Osteoblast (primary cell): Measurements from ENCODE around the gene RBM38. TPM values are rescaled to one million over a fixed set of nuclear protein-coding genes. Genes with fewer than 3 reads are reported as not detected.

Source experiments
- DNase-seq: peaks from one replicate; pipeline ENCODE4 v3.0.0; 2011; ENCODE audit warnings: low spot score, mixed read lengths; ENCODE audit not compliant: insufficient read length; ENCODE audit errors: missing footprints
- H2AFZ ChIP-seq: 2 replicates; pipeline ENCODE4 v1.6.0; 2011; ENCODE audit warnings: mild to moderate bottlenecking, low read length
- H3K27ac ChIP-seq: 2 replicates; pipeline ENCODE4 v1.5.1; 2011; ENCODE audit warnings: mild to moderate bottlenecking, low read depth, low read length, moderate library complexity
- H3K27me3 ChIP-seq: 2 replicates; pipeline ENCODE4 v1.6.0; 2012; ENCODE audit warnings: mild to moderate bottlenecking, control low read depth, inconsistent platforms, low read length, moderate library complexity; ENCODE audit not compliant: insufficient read depth
- H3K36me3 ChIP-seq: 2 replicates; pipeline ENCODE4 v1.5.1; 2011; ENCODE audit warnings: mild to moderate bottlenecking, low read length, control low read depth, moderate library complexity; ENCODE audit not compliant: insufficient read depth
- H3K4me1 ChIP-seq: 2 replicates; pipeline ENCODE4 v1.5.1; 2011; ENCODE audit warnings: mild to moderate bottlenecking, low read length, control low read depth, moderate library complexity; ENCODE audit not compliant: insufficient read depth
- H3K4me2 ChIP-seq: 2 replicates; pipeline ENCODE4 v1.6.0; 2011; ENCODE audit warnings: mild to moderate bottlenecking, low read length; ENCODE audit not compliant: insufficient read depth
- H3K4me3 ChIP-seq: fragments of 200-600 bp; sonication (generic); 3 replicates; pipeline ENCODE4 v1.5.1; 2012; ENCODE audit warnings: mild to moderate bottlenecking, low read length, inconsistent platforms; ENCODE audit not compliant: insufficient read depth
- H3K79me2 ChIP-seq: 2 replicates; pipeline ENCODE4 v1.6.0; 2012; ENCODE audit warnings: mild to moderate bottlenecking, low read length, control low read depth, inconsistent platforms; ENCODE audit not compliant: insufficient read depth
- H3K9me3 ChIP-seq: 2 replicates; pipeline ENCODE4 v1.5.1; 2011; ENCODE audit warnings: low read depth, low read length, control low read depth
- H4K20me1 ChIP-seq: 2 replicates; pipeline ENCODE4 v1.6.0; 2012; ENCODE audit warnings: mild to moderate bottlenecking, low read length, control low read depth; ENCODE audit not compliant: insufficient read depth
- total RNA-seq: library from RNA; depleted of rRNA; stranded (reverse); fragments of >200 nt; gene quantifications from 2 replicates; pipeline ENCODE4 v1.2.3, GENCODE V29; 2012
- TF ChIP-seq, protein P1 (sequence below): IDR thresholded peaks from 2 replicates; pipeline ENCODE4 v1.5.1; 2011; ENCODE audit warnings: mild to moderate bottlenecking, low read depth, low read length, moderate library complexity; ENCODE audit errors: extremely low read depth

The RBM38 gene
- total RNA-seq, 1 donor: 2.9 TPM

DNA sequence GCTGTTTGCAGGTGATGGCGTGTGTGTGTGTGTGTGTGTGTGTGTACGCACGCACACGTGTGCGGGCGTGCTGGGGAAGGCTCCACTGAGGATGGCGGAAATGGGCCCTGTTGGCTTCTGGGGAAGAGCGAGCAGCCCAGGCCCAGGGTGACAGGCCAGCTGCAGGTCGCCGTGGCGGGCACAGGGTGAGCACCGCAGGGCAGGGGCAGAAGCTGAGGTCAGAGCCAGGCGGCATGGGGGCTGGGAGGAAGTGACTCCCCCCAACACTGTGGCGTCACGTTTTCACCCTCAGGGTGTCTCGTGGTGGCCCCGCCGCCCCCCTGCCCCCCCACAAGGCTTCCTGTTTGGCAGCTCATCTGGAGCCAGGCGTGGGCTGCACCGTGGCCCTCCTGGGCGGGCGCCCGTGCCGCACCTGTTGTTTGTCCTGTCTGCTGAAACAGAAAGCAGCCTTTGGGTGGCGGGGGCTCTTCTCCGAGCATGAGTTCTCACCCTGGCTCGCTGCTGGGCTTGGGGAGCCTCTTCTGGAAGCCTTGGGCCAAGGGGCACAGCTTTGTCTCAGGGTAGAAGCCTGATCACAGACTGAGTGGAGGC, 7.1 kb downstream of the RBM38 start:
- DNase-seq: peak; percentile 66

GRCh38 chr20:57398901-57399535, 7.8 kb downstream of the RBM38 start:
- TF ChIP-seq, protein P1, sequence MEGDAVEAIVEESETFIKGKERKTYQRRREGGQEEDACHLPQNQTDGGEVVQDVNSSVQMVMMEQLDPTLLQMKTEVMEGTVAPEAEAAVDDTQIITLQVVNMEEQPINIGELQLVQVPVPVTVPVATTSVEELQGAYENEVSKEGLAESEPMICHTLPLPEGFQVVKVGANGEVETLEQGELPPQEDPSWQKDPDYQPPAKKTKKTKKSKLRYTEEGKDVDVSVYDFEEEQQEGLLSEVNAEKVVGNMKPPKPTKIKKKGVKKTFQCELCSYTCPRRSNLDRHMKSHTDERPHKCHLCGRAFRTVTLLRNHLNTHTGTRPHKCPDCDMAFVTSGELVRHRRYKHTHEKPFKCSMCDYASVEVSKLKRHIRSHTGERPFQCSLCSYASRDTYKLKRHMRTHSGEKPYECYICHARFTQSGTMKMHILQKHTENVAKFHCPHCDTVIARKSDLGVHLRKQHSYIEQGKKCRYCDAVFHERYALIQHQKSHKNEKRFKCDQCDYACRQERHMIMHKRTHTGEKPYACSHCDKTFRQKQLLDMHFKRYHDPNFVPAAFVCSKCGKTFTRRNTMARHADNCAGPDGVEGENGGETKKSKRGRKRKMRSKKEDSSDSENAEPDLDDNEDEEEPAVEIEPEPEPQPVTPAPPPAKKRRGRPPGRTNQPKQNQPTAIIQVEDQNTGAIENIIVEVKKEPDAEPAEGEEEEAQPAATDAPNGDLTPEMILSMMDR: no peak
- DNase-seq: peak; percentile 86
- Histone ChIP-seq H4K20me1 (no peaks in the 10 kb centered on the region), H3K79me2 (no peaks in the 10 kb centered on the region), H3K27me3 (no peaks in the 10 kb centered on the region), H3K4me2 (no peak overlapping the region), H3K4me3 (no peak overlapping the region), H3K36me3 (no peaks in the 10 kb centered on the region), H2AFZ (no peak overlapping the region), H3K4me1 (no peaks in the 10 kb centered on the region), H3K9me3 (no peaks in the 10 kb centered on the region), H3K27ac (no peak overlapping the region)

More for the DNA sequence above, 7.1 kb downstream of the RBM38 start:
- Histone ChIP-seq H3K79me2 (no peaks in the 10 kb centered on the region), H3K27me3 (no peaks in the 10 kb centered on the region), H2AFZ (no peak overlapping the region), H3K9me3 (no peaks in the 10 kb centered on the region), H3K4me1 (no peaks in the 10 kb centered on the region), H3K4me2 (no peak overlapping the region), H3K36me3 (no peaks in the 10 kb centered on the region), H3K4me3 (no peak overlapping the region), H3K27ac (no peak overlapping the region), H4K20me1 (no peaks in the 10 kb centered on the region)
- TF ChIP-seq, protein P1: no peak

DNA sequence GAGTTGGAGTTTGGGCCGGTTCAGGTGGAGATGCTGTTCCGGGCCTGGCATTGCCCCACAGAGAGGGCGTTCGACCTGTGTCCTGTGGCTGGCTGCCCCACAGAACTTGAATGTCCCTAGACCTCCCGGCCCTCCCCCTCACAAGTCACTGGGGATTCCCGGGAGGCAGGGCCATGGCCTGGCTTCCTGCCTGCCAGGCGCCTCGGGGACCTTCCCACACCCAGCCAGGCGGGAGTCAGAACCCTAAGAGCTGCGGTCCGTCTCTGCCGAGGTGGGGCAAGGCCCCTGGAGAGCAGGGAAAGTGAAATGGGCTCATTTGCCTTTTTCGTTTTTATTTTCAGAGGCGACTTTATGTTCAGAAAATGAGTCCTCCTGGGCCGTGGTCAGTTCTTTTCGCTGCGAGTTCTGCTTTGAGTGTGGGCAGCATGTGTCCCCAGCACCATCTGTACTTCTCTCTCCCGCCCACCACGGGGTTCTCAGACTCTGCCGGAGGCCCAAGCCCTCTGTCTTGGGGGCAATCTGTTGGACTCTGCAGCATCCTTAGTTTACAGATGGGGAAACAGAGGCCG, 8.5 kb downstream of the RBM38 start:
- Histone ChIP-seq H3K27ac (no peak overlapping the region), H3K4me2 (no peak overlapping the region), H3K9me3 (no peaks in the 10 kb centered on the region), H3K79me2 (no peaks in the 10 kb centered on the region), H2AFZ (peak overlapping the region; percentile 22), H3K36me3 (no peaks in the 10 kb centered on the region), H3K27me3 (no peaks in the 10 kb centered on the region), H3K4me3 (no peak overlapping the region), H4K20me1 (no peaks in the 10 kb centered on the region), H3K4me1 (no peaks in the 10 kb centered on the region)
- peak; percentile 93 for DNase-seq
- TF ChIP-seq, protein P1: no peak

DNA sequence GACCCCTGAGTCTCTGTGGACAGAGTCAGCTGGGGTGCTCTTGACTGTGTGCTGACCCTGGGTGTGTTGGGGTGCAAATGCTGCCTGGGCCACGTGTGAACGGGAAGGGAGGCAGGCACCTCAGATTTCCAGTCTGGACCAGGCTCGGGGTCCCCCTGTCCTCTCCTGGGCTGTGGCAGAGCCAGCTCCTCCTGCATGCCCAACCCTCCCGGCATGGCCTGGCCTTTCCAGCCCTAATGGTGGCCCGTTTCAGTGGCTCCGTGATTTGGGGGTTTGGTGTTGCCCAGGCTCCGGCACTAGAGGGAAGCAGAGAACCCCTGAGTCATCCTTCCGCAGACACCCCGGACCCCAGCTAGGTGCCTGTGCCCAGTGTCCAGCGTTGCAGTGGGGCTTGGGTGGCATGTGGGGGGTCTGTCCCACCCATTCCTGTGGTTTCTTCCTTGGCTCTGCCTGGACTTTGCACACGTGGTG, 9.1 kb downstream of the RBM38 start:
- Histone ChIP-seq H3K4me2 (no peak overlapping the region), H3K79me2 (no peaks in the 10 kb centered on the region), H3K27ac (no peak overlapping the region), H3K36me3 (no peaks in the 10 kb centered on the region), H4K20me1 (no peaks in the 10 kb centered on the region), H3K27me3 (no peaks in the 10 kb centered on the region), H3K4me3 (no peak overlapping the region), H3K9me3 (no peaks in the 10 kb centered on the region), H2AFZ (no peak overlapping the region), H3K4me1 (no peaks in the 10 kb centered on the region)
- TF ChIP-seq, protein P1: peak; percentile 10
- peak; percentile 84 for DNase-seq
